K562 (cell line): ENCODE results near the gene FGR. TPM values are rescaled to one million over a fixed set of nuclear protein-coding genes. Genes with fewer than 3 reads are reported as not detected.

ENCODE experiments used
- ARID2 ChIP-seq: fragments of 450-650 bp; IDR thresholded peaks from 2 replicates; pipeline ENCODE4 v1.6.1; 2017; ENCODE audit warnings: antibody characterized with exemption, mild to moderate bottlenecking
- CXXC5 ChIP-seq: fragments of 250-450 bp; sonication (Bioruptor Pico); IDR thresholded peaks from 2 replicates; pipeline ENCODE4 v1.8.0; 2022; ENCODE audit warnings: inconsistent platforms, mild to moderate bottlenecking, moderate library complexity
- L3MBTL2 ChIP-seq: fragments of 450-650 bp; IDR thresholded peaks from 2 replicates; pipeline ENCODE4 v1.6.1; 2016; ENCODE audit warnings: mild to moderate bottlenecking, moderate library complexity
- MCM3 ChIP-seq: fragments of 450-650 bp; IDR thresholded peaks from 2 replicates; pipeline ENCODE4 v1.6.1; 2016
- NCOA6 ChIP-seq: fragments of 450-650 bp; IDR thresholded peaks from 2 replicates; pipeline ENCODE4 v1.6.1; 2017; ENCODE audit warnings: mild to moderate bottlenecking
- RUNX1 ChIP-seq: sonication (generic); IDR thresholded peaks from 2 replicates; pipeline ENCODE4 v1.6.1; 2016; ENCODE audit warnings: antibody characterized with exemption, low read depth
- SMARCE1 ChIP-seq: fragments of 450-650 bp; IDR thresholded peaks from 2 replicates; pipeline ENCODE4 v1.7.1; 2016; ENCODE audit warnings: mild to moderate bottlenecking
- TCF3 ChIP-seq: sonication (generic); formaldehyde crosslinking; IDR thresholded peaks from 2 replicates; pipeline ENCODE4 v1.4.0; 2020; ENCODE audit warnings: mild to moderate bottlenecking, missing genetic modification reagents
- TEAD2 ChIP-seq: fragments of 450-650 bp; IDR thresholded peaks from 2 replicates; pipeline ENCODE4 v1.6.1; 2016; ENCODE audit warnings: missing genetic modification characterization, control low read depth, missing compliant biosample characterization
- TFAM ChIP-seq: fragments of 250-450 bp; sonication (Bioruptor Pico); conservative IDR thresholded peaks from 2 replicates; pipeline ENCODE4 v1.5.0; 2021; ENCODE audit warnings: mild to moderate bottlenecking, moderate library complexity
- TGIF2 ChIP-seq: sonication (generic); formaldehyde crosslinking; IDR thresholded peaks from 2 replicates; pipeline ENCODE4 v1.8.1; 2022; ENCODE audit warnings: mild to moderate bottlenecking, missing genetic modification reagents, moderate library complexity
- WHSC1 ChIP-seq: IDR thresholded peaks from one replicate; pipeline ENCODE4 v1.6.1; 2012; ENCODE audit warnings: low read length, control low read depth, inconsistent platforms
- ZNF23 ChIP-seq: fragments of 250-450 bp; sonication (Bioruptor Pico); IDR thresholded peaks from 2 replicates; pipeline ENCODE4 v1.4.0; 2020; ENCODE audit warnings: mild to moderate bottlenecking
- ZNF316 ChIP-seq: fragments of 450-650 bp; IDR thresholded peaks from 2 replicates; pipeline ENCODE4 v1.6.1; 2016
- polyA plus RNA-seq, 8 experiments: library from polyadenylated mRNA; depleted of rRNA in 4 of 8; stranded (reverse) in 5 of 8; unstranded in 3 of 8; fragments of >200 nt; fragmentation: Nextera tagmentation in 2 of 8; fragmentation: Illumina TruSeq in 1 of 8; extraction: Ambion mirVana in 2 of 8; extraction: Trizol in 1 of 8; gene quantifications; 2 replicates each; pipeline versions ENCODE4 v1.2.1 to v1.2.3, GENCODE V29; 2011 to 2014; ENCODE audit warnings: inconsistent platforms in 1 of 8, missing spikeins in 1 of 8
- total RNA-seq, 7 experiments: library from RNA; depleted of rRNA in 6 of 7; stranded (reverse); fragments of >200 nt in 6 of 7; fragmentation: Illumina TruSeq in 2 of 7; extraction: Trizol in 2 of 7; gene quantifications; 2 replicates each; pipeline versions ENCODE4 v1.2.1 to v1.2.3, GENCODE V29; 2011 to 2021; ENCODE audit warnings: low replicate concordance in 1 of 7
- TF ChIP-seq, protein P1 (sequence below), 2 experiments: fragments of 200-800 bp in 1 of 2; sonication (Bioruptor generic) in 1 of 2; sonication (generic) in 1 of 2; formaldehyde crosslinking in 1 of 2; IDR thresholded peaks in 1 of 2; conservative IDR thresholded peaks in 1 of 2; 2 replicates each; pipeline versions ENCODE4 v1.5.0 to v1.6.1; 2016 to 2020; ENCODE audit warnings: missing compliant biosample characterization in 1 of 2, missing genetic modification characterization in 1 of 2, missing genetic modification reagents in 1 of 2
- TF ChIP-seq, protein P2 (sequence below): sonication (generic); IDR thresholded peaks from 2 replicates; pipeline ENCODE4 v1.6.1; 2016
- TF ChIP-seq, protein P3 (sequence below), 2 experiments: fragments of 450-650 bp in 1 of 2; sonication (generic) in 1 of 2; formaldehyde crosslinking; conservative IDR thresholded peaks; 2 replicates each; pipeline versions ENCODE4 v1.4.0 to v1.8.1; 2020 to 2022; ENCODE audit warnings: mild to moderate bottlenecking in 1 of 2, missing genetic modification reagents in 1 of 2
- TF ChIP-seq, protein P4 (sequence below): fragments of 450-650 bp; IDR thresholded peaks from 2 replicates; pipeline ENCODE4 v1.7.1; 2018; ENCODE audit warnings: mild to moderate bottlenecking, low read depth; ENCODE audit not compliant: partially characterized antibody
- TF ChIP-seq, protein P5 (sequence below): fragments of 200-400 bp; formaldehyde crosslinking; IDR thresholded peaks from 2 replicates; pipeline ENCODE4 v1.6.1; 2017; ENCODE audit warnings: mild to moderate bottlenecking, low read depth, low read length, moderate library complexity

Gene FGR
- total and polyA plus RNA-seq, 9 of the 15 experiments (the other 6 are each of a cell fraction or from before 2014, with no cell fraction given) = 0.04 to 0.11 TPM; not detected in 7

DNA sequence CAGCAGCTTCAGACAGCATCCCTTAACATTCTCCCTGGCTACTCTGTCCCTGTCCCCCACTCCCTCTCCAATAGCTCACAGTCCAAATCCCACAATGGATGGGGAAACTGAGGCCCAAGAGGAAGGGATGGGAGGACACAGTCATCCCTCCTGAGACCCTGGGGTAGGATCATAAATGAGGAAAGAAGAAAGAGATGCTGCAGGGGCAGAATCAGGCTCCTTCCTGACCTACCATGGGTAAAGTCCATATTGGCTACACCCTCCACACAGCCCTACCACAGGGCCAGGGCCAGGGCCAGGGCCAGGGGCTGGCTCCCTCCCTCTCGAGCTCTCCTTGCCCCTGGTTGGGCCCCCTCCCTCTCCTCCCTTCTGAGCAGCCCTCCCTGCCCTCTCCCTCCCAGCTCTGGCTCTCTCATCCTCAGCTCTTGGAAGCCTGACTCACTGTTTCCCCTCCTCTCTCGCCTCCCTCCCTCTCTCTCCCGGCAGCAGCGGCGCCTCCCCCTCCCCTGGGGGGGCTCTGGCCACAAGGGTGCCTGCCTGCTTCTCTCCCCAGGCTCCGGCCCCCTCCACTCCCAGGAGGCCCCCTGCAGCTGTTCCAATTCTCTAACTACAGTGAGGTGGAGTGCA, 36.0 kb downstream of the FGR start (continued):
- TF ChIP-seq, protein P1, sequence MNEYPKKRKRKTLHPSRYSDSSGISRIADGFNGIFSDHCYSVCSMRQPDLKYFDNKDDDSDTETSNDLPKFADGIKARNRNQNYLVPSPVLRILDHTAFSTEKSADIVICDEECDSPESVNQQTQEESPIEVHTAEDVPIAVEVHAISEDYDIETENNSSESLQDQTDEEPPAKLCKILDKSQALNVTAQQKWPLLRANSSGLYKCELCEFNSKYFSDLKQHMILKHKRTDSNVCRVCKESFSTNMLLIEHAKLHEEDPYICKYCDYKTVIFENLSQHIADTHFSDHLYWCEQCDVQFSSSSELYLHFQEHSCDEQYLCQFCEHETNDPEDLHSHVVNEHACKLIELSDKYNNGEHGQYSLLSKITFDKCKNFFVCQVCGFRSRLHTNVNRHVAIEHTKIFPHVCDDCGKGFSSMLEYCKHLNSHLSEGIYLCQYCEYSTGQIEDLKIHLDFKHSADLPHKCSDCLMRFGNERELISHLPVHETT (CRISPR knock-in tag; conservative IDR thresholded peaks at IDR 0.05 in 1 of 2, IDR thresholded peaks at IDR 0.05 in 1 of 2) = no peak
- no peak for TF ChIP-seq RUNX1
- no peak for TF ChIP-seq TGIF2 (CRISPR knock-in tag)
- no peak for TF ChIP-seq CXXC5 (CRISPR knock-in tag)
- TF ChIP-seq, protein P2, sequence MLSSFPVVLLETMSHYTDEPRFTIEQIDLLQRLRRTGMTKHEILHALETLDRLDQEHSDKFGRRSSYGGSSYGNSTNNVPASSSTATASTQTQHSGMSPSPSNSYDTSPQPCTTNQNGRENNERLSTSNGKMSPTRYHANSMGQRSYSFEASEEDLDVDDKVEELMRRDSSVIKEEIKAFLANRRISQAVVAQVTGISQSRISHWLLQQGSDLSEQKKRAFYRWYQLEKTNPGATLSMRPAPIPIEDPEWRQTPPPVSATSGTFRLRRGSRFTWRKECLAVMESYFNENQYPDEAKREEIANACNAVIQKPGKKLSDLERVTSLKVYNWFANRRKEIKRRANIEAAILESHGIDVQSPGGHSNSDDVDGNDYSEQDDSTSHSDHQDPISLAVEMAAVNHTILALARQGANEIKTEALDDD = no peak
- TF ChIP-seq WHSC1 = no peak
- TF ChIP-seq, protein P3, sequence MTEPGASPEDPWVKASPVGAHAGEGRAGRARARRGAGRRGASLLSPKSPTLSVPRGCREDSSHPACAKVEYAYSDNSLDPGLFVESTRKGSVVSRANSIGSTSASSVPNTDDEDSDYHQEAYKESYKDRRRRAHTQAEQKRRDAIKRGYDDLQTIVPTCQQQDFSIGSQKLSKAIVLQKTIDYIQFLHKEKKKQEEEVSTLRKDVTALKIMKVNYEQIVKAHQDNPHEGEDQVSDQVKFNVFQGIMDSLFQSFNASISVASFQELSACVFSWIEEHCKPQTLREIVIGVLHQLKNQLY (CRISPR knock-in tag; conservative IDR thresholded peaks at IDR 0.05) = no peak
- TF ChIP-seq MCM3 = no peak
- TF ChIP-seq, protein P4, sequence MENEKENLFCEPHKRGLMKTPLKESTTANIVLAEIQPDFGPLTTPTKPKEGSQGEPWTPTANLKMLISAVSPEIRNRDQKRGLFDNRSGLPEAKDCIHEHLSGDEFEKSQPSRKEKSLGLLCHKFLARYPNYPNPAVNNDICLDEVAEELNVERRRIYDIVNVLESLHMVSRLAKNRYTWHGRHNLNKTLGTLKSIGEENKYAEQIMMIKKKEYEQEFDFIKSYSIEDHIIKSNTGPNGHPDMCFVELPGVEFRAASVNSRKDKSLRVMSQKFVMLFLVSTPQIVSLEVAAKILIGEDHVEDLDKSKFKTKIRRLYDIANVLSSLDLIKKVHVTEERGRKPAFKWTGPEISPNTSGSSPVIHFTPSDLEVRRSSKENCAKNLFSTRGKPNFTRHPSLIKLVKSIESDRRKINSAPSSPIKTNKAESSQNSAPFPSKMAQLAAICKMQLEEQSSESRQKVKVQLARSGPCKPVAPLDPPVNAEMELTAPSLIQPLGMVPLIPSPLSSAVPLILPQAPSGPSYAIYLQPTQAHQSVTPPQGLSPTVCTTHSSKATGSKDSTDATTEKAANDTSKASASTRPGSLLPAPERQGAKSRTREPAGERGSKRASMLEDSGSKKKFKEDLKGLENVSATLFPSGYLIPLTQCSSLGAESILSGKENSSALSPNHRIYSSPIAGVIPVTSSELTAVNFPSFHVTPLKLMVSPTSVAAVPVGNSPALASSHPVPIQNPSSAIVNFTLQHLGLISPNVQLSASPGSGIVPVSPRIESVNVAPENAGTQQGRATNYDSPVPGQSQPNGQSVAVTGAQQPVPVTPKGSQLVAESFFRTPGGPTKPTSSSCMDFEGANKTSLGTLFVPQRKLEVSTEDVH = no peak
- TF ChIP-seq SMARCE1 = peak; percentile 92
- TF ChIP-seq TCF3 (CRISPR knock-in tag) = peak; percentile 9; the same call in 1 of the 2 replicates
- no peak for TF ChIP-seq ZNF23 (CRISPR knock-in tag)
- no peak for TF ChIP-seq L3MBTL2
- TF ChIP-seq, protein P5, sequence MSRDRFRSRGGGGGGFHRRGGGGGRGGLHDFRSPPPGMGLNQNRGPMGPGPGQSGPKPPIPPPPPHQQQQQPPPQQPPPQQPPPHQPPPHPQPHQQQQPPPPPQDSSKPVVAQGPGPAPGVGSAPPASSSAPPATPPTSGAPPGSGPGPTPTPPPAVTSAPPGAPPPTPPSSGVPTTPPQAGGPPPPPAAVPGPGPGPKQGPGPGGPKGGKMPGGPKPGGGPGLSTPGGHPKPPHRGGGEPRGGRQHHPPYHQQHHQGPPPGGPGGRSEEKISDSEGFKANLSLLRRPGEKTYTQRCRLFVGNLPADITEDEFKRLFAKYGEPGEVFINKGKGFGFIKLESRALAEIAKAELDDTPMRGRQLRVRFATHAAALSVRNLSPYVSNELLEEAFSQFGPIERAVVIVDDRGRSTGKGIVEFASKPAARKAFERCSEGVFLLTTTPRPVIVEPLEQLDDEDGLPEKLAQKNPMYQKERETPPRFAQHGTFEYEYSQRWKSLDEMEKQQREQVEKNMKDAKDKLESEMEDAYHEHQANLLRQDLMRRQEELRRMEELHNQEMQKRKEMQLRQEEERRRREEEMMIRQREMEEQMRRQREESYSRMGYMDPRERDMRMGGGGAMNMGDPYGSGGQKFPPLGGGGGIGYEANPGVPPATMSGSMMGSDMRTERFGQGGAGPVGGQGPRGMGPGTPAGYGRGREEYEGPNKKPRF = no peak
- TF ChIP-seq ARID2 = no peak
- TF ChIP-seq TEAD2 (tag) = no peak
- no peak; the same call in 1 of the 2 replicates for TF ChIP-seq ZNF316
- TF ChIP-seq NCOA6 = no peak
- TF ChIP-seq TFAM = no peak
